GM18519 (cell line): ENCODE data around the gene ARHGAP45.
"Not testable (repeated sequence)": the region's sequence is repeated elsewhere in the genome, so short reads cannot be mapped to it uniquely, and the experiment has no call there.

ENCODE experiments used
- ATAC-seq: cut with Tn5 transposase; IDR thresholded peaks from one replicate; pipeline ENCODE4 v1.9.1; 2021; ENCODE audit warnings: mild to moderate bottlenecking, moderate library complexity; ENCODE audit not compliant: unreplicated experiment, low FRiP score

The ARHGAP45 gene

DNA sequence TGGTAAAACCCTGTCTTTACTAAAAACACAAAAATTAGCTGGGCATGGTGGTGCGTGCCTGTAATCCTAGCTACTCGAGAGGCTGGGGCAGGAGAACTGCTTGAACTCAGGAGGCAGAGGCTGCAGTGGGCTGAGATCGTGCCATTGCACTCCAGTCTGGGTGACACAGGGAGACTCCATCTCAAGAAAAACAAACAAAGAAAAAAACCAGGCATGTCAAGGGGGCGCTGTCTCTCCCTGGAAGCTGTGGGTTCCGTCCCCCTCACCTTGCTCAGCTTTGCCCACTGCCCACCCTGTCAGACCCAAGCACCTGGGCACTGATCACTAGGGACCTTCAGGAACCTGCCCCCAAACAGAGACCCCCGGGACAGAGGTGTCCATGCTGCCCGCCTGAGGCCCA is 62.1 kb downstream of the ARHGAP45 start:
- ATAC-seq = not testable (repeated sequence)

DNA sequence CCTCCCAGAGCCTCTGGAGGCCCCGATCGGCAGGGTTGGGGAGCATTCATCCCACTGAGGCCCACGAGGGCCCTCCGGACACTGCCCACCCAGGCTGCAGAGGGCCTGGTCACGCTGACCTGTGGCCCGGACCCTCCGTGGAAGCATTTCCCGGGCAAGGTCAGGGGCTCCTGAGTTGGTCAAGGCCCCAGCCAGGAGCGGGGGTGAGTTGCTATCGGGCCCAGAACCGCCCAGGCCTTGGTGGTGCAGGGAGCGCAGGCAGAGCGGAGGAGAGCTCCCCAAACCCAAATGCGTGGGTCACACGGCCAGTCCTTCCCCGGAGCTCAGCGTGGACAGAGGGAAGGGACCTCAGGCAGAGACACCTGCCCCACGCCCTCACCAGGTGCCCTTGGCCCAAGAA is 62.6 kb downstream of the ARHGAP45 start:
- no peak for ATAC-seq

- ATAC-seq = no peak
These were observed 64.1 kb downstream of the ARHGAP45 start for GRCh38 chr19:1130771-1131717.

DNA sequence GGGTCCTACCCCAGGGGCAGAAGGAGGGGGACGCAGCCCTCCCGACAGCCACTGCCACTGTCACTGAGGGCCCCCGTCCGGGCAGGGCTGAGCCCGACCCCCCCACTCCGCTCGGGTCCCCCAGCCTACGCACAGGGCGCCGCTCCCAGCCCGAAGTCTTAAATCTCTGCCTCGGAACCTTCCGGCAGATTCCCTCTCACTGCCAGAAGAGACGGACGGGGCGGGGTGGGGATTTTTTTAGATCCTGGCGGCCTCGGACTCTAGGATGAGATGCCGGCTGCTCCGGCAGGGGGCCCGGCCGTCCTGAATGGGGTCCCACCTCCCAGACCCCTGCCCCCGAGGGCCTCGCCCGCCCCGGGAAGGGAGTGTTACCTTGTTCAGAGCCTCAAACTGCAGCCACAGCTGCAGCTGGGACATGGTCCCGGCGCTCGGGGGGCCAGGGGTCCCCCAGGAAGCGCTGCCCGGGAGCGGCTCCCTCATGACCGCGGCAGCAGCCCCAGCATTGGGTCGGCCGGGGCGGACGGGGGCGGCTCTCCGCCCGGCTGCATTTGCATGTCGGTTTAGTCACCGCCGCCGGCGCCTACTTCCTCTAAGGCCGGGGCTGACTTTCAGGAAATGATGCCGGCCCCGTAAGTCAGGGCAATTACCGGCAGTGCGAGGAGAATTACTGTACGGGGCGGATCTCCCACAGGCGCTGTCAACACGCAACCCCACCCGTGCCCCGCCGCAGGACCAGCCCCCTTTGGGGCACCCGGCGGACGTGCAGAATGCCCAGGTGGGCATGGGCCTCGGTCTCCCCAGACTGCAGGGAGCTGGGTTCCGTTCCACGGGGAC is 65.0 kb downstream of the ARHGAP45 start:
- no peak for ATAC-seq

- no peak for ATAC-seq
These were observed 65.8 kb downstream of the ARHGAP45 start for GRCh38 chr19:1132552-1133383.

DNA sequence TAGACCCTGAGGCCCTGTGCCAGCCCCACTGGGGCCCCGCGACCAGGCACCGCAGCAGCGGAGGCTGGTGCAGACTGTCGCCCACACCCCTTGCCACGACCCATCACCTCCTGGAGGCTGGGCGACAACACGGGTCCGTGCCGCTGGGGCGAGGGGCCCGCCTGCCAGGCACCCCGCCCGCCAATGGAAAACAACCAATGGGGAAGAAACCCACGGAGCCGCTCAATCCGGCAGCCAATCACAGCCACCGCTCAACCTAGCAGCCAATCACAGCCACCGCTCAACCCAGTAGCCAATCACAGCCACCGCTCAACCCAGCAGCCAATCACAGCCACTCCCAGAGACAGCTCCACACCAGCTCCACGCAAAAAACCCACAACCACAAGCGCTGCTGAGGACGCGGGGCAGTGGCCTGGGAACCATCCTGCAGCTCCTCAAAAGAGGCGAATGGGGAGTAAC is 66.5 kb downstream of the ARHGAP45 start:
- no peak for ATAC-seq

DNA sequence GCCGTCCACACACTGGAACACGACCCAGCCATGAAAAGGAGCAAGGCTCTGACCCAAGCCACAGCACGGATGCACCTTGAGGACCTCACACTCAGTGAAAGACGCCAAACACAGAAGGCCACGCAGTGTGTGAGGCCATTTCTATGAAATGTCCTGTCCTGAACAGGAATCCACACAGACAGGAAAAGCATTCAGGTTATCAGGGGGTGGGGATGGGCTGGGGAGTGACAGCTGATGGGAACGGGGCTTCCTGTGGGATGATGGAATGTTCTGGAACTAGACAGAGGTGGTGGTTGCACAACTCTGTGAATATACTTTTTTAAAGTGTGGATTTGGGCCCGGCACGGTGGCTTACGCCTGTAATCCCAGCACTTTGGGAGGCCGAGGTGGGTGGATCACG is 67.5 kb downstream of the ARHGAP45 start:
- no peak for ATAC-seq

GRCh38 chr19:1135454-1135853 is 68.5 kb downstream of the ARHGAP45 start:
- no peak for ATAC-seq

- ATAC-seq = no peak
These were observed 69.2 kb downstream of the ARHGAP45 start for GRCh38 chr19:1136201-1136600.
